ENCODE measurements around the gene HS3ST6.
"Not testable (repeated sequence)": the region's sequence is repeated elsewhere in the genome, so short reads cannot be mapped to it uniquely, and the experiment has no call there.

The HS3ST6 gene

GRCh38 chr16:1906055-1906845 lies 12.0 kb downstream of the HS3ST6 start:
- no peak for DNase-seq

GRCh38 chr16:1903845-1904840 lies 14.1 kb downstream of the HS3ST6 start:
- DNase-seq, result no peak

GRCh38 chr16:1903220-1903574 lies 15.0 kb downstream of the HS3ST6 start:
- DNase-seq, result no peak

- DNase-seq, result no peak
These were observed 15.5 kb downstream of the HS3ST6 start for GRCh38 chr16:1902547-1903219.

- no peak for DNase-seq
These were observed 17.8 kb downstream of the HS3ST6 start for GRCh38 chr16:1900452-1900774.

GRCh38 chr16:1899641-1900451 lies 18.4 kb downstream of the HS3ST6 start:
- DNase-seq, result no peak

- DNase-seq, result not testable (repeated sequence)
These were observed 20.5 kb downstream of the HS3ST6 start for GRCh38 chr16:1897692-1898091.

GRCh38 chr16:1895949-1896675 lies 22.1 kb downstream of the HS3ST6 start:
- DNase-seq, result no peak

- DNase-seq, result no peak
These were observed 23.1 kb downstream of the HS3ST6 start for GRCh38 chr16:1895068-1895467.

GRCh38 chr16:1890708-1891050 lies 27.5 kb downstream of the HS3ST6 start:
- DNase-seq, result no peak

- no peak for DNase-seq
These were observed 28.0 kb downstream of the HS3ST6 start for GRCh38 chr16:1890024-1890707.

- DNase-seq, result no peak
These were observed 30.4 kb downstream of the HS3ST6 start for GRCh38 chr16:1887711-1888354.

GRCh38 chr16:1884889-1885288 lies 33.3 kb downstream of the HS3ST6 start:
- DNase-seq, result no peak

GRCh38 chr16:1884155-1884760 lies 34.0 kb downstream of the HS3ST6 start:
- no peak for DNase-seq

GRCh38 chr16:1881172-1881571 lies 37.0 kb downstream of the HS3ST6 start:
- not testable (repeated sequence) for DNase-seq

GRCh38 chr16:1879477-1879876 lies 38.7 kb downstream of the HS3ST6 start:
- no peak for DNase-seq

GRCh38 chr16:1878256-1878655 lies 40.0 kb downstream of the HS3ST6 start:
- no peak for DNase-seq

- no peak for DNase-seq
These were observed 40.4 kb downstream of the HS3ST6 start for GRCh38 chr16:1877804-1878203.

GRCh38 chr16:1877089-1877488 lies 41.1 kb downstream of the HS3ST6 start:
- DNase-seq, result no peak

- DNase-seq, result no peak
These were observed 41.7 kb downstream of the HS3ST6 start for GRCh38 chr16:1876468-1876867.

Measured in HCEC 1CT (cell line).